Muscle of leg (tissue), 11 donors: ENCODE measurements around the gene PRSS48. TPM values are rescaled to one million over a fixed set of nuclear protein-coding genes. Genes with fewer than 3 reads are reported as not detected.
"Not testable (repeated sequence)": the region's sequence is repeated elsewhere in the genome, so short reads cannot be mapped to it uniquely, and the experiment has no call there.

Experiments
- DNase-seq: peaks from one replicate; pipeline ENCODE4 v3.0.0; 2013
- H3K27ac ChIP-seq: one replicate; pipeline ENCODE4 v1.5.1; 2013; ENCODE audit warnings: mild to moderate bottlenecking, low read length, control low read depth
- H3K27me3 ChIP-seq: one replicate; pipeline ENCODE4 v1.6.1; 2013; ENCODE audit warnings: low read length; ENCODE audit not compliant: control insufficient read depth, insufficient read depth
- H3K36me3 ChIP-seq: one replicate; pipeline ENCODE4 v1.6.1; 2013; ENCODE audit warnings: low read length; ENCODE audit not compliant: control insufficient read depth, insufficient read depth
- H3K4me1 ChIP-seq: one replicate; pipeline ENCODE4 v1.6.1; 2013; ENCODE audit warnings: low read length; ENCODE audit not compliant: control insufficient read depth, insufficient read depth
- H3K4me3 ChIP-seq: one replicate; pipeline ENCODE4 v1.5.1; 2013; ENCODE audit warnings: low read length, control low read depth
- H3K9me3 ChIP-seq: replicated peaks from 2 replicates; pipeline ENCODE4 v1.6.1; 2013; ENCODE audit warnings: low read depth, low read length; ENCODE audit not compliant: control insufficient read depth
- WGBS: methylation state at CpG from one replicate; pipeline ENCODE4 v1.1.5; 2013; ENCODE audit warnings: missing lambda C conversion rate; ENCODE audit not compliant: insufficient coverage; 5-methylcytosine and 5-hydroxymethylcytosine counted together
- polyA plus RNA-seq, 8 donors: library from polyadenylated mRNA; unstranded; fragments of 120-200 nt; gene quantifications; one replicate each; pipeline versions ENCODE4 v1.2.1 to v1.2.3, GENCODE V29; 2013; ENCODE audit warnings: inconsistent platforms in 1 of 8, low replicate concordance in 1 of 8; ENCODE audit not compliant: insufficient read length in 8 of 8, insufficient read depth in 1 of 8
- total RNA-seq: library from RNA; stranded (reverse); fragments of 120-200 nt; gene quantifications from one replicate; pipeline ENCODE4 v1.2.4, GENCODE V29; 2013

Gene PRSS48
- total and polyA plus RNA-seq, 9 donors = 0.13 TPM; not detected in 8

DNA sequence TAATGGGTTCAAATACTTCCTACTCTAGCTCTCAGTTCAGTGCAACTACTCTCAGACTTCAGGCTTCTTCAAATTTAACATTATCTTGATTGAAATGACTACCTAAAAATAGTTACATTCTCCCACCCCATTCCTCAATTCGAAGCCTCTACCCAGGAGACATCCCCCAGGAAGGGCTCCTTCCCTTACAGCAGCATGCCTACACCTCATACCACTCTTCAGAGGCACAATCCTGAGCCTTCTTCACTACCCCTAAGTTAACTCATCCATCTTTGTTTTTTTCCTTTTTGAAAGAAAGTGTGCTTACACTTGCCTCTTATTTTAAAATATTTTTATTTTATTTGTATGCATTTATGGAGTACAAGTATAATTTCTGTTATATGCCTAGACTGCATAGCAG, 17.2 kb upstream of the PRSS48 start:
- Histone ChIP-seq H3K36me3 (no peaks in the 10 kb centered on the region), H3K27ac (no peak overlapping the region), H3K4me3 (no peak overlapping the region), H3K9me3 (no peaks in the 10 kb centered on the region), H3K27me3 (no peaks in the 10 kb centered on the region), H3K4me1 (peaks cover 5% of the 10 kb centered on the region)
- no peak for DNase-seq
- 80% methylated on average over 1 of the region's 1 CpG for WGBS

DNA sequence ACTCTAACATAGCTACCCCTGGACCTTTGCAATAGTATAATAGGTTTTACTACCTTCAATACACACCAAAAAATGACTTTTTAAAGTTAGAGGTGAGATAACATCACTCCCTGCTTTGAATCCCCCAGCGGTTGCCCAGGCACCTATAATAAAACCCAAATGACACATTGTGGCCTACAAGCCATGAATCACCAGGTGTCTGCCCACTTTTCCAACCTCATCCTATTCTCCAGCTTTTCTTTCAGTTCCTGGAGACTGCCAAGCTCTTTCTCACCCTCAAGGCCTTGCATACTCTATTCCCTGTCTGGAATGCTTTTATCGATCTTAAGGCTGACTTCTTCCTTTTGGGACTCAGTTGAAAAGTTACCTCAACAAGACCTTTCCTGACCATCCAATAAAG, 16.4 kb upstream of the PRSS48 start:
- Histone ChIP-seq H3K4me3 (no peak overlapping the region), H3K27ac (no peak overlapping the region), H3K36me3 (no peaks in the 10 kb centered on the region), H3K9me3 (no peaks in the 10 kb centered on the region), H3K27me3 (no peaks in the 10 kb centered on the region), H3K4me1 (peaks cover 5% of the 10 kb centered on the region)
- no peak for DNase-seq
- WGBS = 65% methylated on average over 2 of the region's 2 CpGs

DNA sequence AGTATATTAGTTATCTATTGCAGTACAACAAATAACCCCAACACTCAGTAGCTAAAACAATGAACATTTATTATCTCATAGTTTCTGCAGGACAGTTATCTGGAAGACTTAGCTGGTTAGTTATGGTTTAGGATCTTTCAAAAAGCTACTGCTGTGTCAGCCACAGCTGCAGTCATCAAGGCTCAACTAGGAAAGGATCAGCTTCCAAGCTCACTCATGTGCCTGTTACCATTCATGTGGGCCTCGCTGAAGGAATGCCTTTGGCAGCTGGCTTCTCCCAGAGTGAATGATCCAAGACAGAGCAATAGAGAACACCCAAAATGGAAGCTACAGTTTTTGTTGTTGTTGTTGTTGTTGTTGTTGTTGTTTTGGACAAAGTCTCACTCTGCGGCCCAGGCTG, 13.5 kb upstream of the PRSS48 start:
- no peak overlapping the region for H3K27ac ChIP-seq
- peaks cover 5% of the 10 kb centered on the region for H3K4me1 ChIP-seq
- 38% methylated on average over 1 of the region's 2 CpGs for WGBS
- H3K4me3 ChIP-seq = no peak overlapping the region
- H3K36me3 ChIP-seq = no peaks in the 10 kb centered on the region
- H3K27me3 ChIP-seq = no peaks in the 10 kb centered on the region
- peak; percentile 43 for DNase-seq
- H3K9me3 ChIP-seq = no peaks in the 10 kb centered on the region

DNA sequence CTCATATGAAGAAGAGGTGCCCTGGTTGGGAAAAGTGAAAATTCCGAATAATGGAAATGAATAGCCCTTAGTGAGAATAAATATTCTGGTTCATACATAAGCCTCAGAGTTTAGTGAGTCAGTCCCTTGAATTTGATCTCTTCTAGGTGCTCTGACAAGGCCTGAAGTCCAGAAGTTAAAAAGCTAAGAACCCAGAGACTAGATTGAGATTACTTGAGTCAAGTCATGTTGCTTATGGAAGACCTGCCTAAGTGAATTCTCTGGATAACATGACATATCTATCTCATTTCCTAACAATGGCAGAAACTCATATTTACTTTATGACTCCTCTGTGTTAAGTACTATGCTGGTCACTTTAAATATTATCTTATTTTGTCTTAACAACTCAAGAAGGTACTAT, 10.5 kb upstream of the PRSS48 start:
- H3K4me1 ChIP-seq = peaks cover 5% of the 10 kb centered on the region
- H3K4me3 ChIP-seq = no peak overlapping the region
- WGBS = no CpG with 5 or more reads among the region's 1 CpG
- DNase-seq = no peak
- no peaks in the 10 kb centered on the region for H3K36me3 ChIP-seq
- H3K27me3 ChIP-seq = no peaks in the 10 kb centered on the region
- no peaks in the 10 kb centered on the region for H3K9me3 ChIP-seq
- H3K27ac ChIP-seq = no peak overlapping the region

DNA sequence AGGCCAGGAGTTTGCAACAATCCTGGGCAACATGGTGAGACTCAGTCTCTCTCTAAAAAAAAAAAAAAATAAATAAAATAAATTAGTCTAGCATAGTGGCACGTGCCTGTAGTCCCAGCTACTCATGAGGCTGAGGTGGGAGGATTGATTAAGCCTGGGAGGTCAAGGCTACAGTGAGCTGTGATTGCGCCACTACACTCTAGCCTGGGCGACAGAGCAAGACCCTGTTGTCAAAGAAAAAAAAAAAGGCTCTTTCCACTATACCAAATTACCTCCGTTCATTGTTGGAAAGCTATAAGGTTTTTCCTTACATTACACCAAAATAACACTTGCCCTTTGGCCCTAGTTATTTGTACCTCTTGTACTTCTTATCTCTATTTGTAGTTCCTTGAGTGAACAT, 9.9 kb upstream of the PRSS48 start:
- DNase-seq = no peak
- H3K9me3 ChIP-seq = no peaks in the 10 kb centered on the region
- no peaks in the 10 kb centered on the region for H3K36me3 ChIP-seq
- no peak overlapping the region for H3K4me3 ChIP-seq
- WGBS = no CpG with 5 or more reads among the region's 4 CpGs
- no peak overlapping the region for H3K27ac ChIP-seq
- no peaks in the 10 kb centered on the region for H3K27me3 ChIP-seq
- peaks cover 5% of the 10 kb centered on the region for H3K4me1 ChIP-seq

DNA sequence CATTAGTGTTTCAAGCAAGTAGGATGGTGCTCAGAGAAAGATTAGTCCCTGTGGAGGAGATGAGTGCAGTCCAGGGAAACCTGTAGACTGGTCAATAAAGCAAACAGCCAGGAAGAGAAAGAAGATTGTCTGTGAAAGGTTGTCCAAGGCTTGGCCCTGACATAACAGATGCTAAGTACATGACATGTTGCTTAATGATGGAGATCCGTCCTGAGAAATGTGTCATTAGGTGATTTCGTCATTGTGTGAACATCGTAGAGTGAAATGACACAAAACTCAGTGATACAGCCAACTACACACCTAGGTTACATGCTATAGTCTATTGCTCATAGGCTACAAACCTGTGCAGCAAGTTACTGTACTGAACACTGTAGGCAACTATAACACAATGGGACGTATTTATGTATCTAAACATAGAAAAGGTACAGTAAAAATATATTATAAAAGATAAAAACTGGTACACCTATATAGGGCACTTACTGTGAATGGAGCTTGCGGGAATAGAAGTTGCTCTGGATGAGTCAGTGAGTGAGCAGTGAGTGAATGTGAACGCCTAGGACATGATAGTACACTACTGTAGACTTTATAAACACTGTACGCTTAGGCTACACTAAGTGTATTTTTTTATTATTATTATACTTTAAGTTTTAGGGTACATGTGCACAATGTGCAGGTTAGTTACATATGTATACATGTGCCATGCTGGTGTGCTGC, 9.0 kb upstream of the PRSS48 start:
- H3K9me3 ChIP-seq = no peaks in the 10 kb centered on the region
- no peak overlapping the region for H3K27ac ChIP-seq
- no peak for DNase-seq
- H3K4me3 ChIP-seq = no peak overlapping the region
- peaks cover 5% of the 10 kb centered on the region for H3K4me1 ChIP-seq
- H3K36me3 ChIP-seq = no peaks in the 10 kb centered on the region
- WGBS = no CpG with 5 or more reads among the region's 7 CpGs
- H3K27me3 ChIP-seq = no peaks in the 10 kb centered on the region

DNA sequence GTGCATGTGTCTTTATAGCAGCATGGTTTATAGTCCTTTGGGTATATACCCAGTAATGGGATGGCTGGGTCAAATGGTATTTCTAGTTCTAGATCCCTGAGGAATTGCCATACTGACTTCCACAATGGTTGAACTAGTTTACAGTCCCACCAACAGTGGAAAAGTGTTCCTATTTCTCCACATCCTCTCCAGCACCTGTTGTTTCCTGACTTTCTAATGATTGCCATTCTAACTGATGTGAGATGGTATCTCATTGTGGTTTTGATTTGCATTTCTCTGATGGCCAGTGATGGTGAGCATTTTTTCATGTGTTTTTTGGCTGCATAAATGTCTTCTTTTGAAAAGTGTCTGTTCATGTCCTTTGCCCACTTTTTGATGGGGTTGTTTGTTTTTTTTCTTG, 8.1 kb upstream of the PRSS48 start:
- H3K27me3 ChIP-seq, H3K4me3 ChIP-seq, DNase-seq, H3K36me3 ChIP-seq, H3K4me1 ChIP-seq, H3K9me3 ChIP-seq, H3K27ac ChIP-seq: not testable (repeated sequence)

DNA sequence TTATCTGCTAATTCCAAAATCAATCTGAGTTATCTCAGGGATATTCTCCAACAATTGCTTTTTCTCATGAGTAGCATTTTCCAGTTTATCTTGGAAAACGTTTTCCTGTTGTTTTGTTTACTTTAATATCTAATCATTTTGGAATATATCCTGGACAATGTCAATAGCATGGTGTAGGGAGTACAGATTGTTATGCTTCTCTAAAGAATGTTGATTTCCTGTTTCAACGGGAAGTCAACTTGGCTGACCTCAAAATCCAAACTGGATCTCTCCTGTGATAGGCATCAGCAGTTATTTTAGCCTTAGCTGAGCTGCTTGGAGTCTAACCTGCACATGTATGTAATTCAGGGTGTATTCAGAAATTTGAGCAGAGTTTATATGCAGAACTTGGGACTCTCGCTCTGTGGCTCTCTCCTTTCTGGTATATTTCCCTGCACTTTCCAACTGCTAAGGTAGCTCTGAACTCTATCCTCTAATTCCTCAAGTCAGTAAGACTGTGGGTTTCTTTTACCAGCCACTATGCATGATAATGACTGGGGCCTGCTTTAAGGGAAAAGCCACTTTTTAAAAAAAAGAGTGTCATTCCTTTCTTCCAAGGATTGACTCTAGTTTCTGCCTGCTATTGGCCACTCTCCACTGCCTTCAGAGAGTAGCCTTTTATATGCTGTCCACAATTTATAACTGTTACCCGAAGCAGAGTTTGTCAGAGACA, 7.7 kb downstream of the PRSS48 start:
- H3K36me3 ChIP-seq = no peaks in the 10 kb centered on the region
- no peaks in the 10 kb centered on the region for H3K27me3 ChIP-seq
- DNase-seq = no peak
- H3K4me3 ChIP-seq = no peak overlapping the region
- no peaks in the 10 kb centered on the region for H3K4me1 ChIP-seq
- H3K9me3 ChIP-seq = no peaks in the 10 kb centered on the region
- 71% methylated on average over 1 of the region's 4 CpGs for WGBS
- H3K27ac ChIP-seq = no peak overlapping the region

DNA sequence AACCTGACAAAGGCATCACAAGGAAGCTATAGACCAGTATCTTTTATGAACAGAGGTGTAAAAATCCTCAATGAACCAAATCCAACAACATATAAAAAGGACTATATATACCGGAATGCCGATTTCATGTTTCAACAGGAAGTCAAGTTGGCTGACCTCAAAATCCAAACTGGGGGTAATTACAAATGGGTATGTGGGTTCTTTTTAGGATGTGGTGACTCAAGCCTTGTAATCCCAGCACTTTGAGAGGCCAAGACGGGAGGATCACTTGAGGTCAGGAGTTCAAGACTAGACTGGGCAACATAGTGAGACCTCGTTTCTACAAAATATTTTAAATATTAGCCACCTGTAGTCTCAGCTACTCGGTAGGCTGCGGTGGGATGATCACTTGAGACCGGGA, 10.4 kb downstream of the PRSS48 start:
- Histone ChIP-seq H3K27ac (no peak overlapping the region), H3K27me3 (no peaks in the 10 kb centered on the region), H3K4me1 (no peaks in the 10 kb centered on the region), H3K4me3 (no peak overlapping the region), H3K9me3 (no peaks in the 10 kb centered on the region), H3K36me3 (no peaks in the 10 kb centered on the region)
- WGBS = 100% methylated on average over 1 of the region's 7 CpGs
- no peak for DNase-seq

DNA sequence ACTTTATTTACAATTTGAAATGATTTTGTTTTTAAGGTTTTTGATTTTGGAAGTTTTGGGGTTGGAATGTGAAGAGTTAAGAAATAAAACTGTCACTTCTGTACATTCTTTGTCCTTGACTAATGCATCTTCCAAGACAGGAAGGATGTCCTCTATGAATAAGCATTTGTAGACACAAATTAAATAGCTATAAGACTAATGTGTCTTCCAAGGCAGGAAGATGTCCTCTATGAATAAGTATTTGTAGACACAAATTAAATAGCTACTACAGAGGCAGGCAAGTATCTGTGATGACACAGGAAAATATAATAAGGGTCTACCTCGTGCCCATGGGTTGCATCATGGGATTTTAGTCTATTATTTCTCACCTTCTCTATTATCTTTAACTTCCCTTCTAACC, 14.5 kb downstream of the PRSS48 start:
- no peak overlapping the region for H3K27ac ChIP-seq
- no peak overlapping the region for H3K4me3 ChIP-seq
- no peaks in the 10 kb centered on the region for H3K27me3 ChIP-seq
- no CpG with 5 or more reads among the region's 1 CpG for WGBS
- H3K4me1 ChIP-seq = no peaks in the 10 kb centered on the region
- no peak for DNase-seq
- no peaks in the 10 kb centered on the region for H3K9me3 ChIP-seq
- no peaks in the 10 kb centered on the region for H3K36me3 ChIP-seq
